HEK293 (cell line): Measurements from ENCODE around the gene SPDYE4.

ENCODE experiments used
- KLF10 ChIP-seq: fragments of 450-650 bp; IDR thresholded peaks from 2 replicates; pipeline ENCODE4 v1.5.1; 2018; ENCODE audit warnings: missing biosample characterization, mild to moderate bottlenecking, missing genetic modification characterization
- KLF16 ChIP-seq: fragments of 450-650 bp; formaldehyde crosslinking; IDR thresholded peaks from 2 replicates; pipeline ENCODE4 v1.5.1; 2017; ENCODE audit warnings: missing biosample characterization, missing genetic modification characterization
- YY1 ChIP-seq: fragments of 450-650 bp; formaldehyde crosslinking; IDR thresholded peaks from 2 replicates; pipeline ENCODE4 v1.5.1; 2018; ENCODE audit warnings: missing biosample characterization, missing genetic modification characterization
- ZNF174 ChIP-seq: fragments of 450-650 bp; formaldehyde crosslinking; IDR thresholded peaks from 2 replicates; pipeline ENCODE4 v1.5.0; 2017; ENCODE audit warnings: missing biosample characterization, mild to moderate bottlenecking, missing genetic modification characterization
- ZNF223 ChIP-seq: fragments of 450-650 bp; formaldehyde crosslinking; IDR thresholded peaks from 2 replicates; pipeline ENCODE4 v1.5.1; 2016; ENCODE audit warnings: missing biosample characterization, missing genetic modification characterization
- ZNF561 ChIP-seq: fragments of 450-650 bp; IDR thresholded peaks from 2 replicates; pipeline ENCODE4 v1.5.1; 2018; ENCODE audit warnings: missing biosample characterization, missing genetic modification characterization, borderline replicate concordance
- ZSCAN16 ChIP-seq: fragments of 450-650 bp; formaldehyde crosslinking; IDR thresholded peaks from 2 replicates; pipeline ENCODE4 v1.5.1; 2016; ENCODE audit warnings: missing biosample characterization, missing genetic modification characterization
- TF ChIP-seq, protein P1 (sequence below): fragments of 450-650 bp; formaldehyde crosslinking; IDR thresholded peaks from 2 replicates; pipeline ENCODE4 v1.5.1; 2016; ENCODE audit warnings: missing biosample characterization, missing genetic modification characterization
- TF ChIP-seq, protein P2 (sequence below): fragments of 450-650 bp; formaldehyde crosslinking; IDR thresholded peaks from 2 replicates; pipeline ENCODE4 v1.5.1; 2016; ENCODE audit warnings: missing biosample characterization, missing genetic modification characterization
- TF ChIP-seq, protein P3 (sequence below): fragments of 450-650 bp; formaldehyde crosslinking; IDR thresholded peaks from 2 replicates; pipeline ENCODE4 v1.5.1; 2017; ENCODE audit warnings: missing biosample characterization, missing genetic modification characterization
- TF ChIP-seq, protein P4 (sequence below): fragments of 450-650 bp; formaldehyde crosslinking; IDR thresholded peaks from 2 replicates; pipeline ENCODE4 v1.5.1; 2016; ENCODE audit warnings: missing biosample characterization, missing genetic modification characterization, borderline replicate concordance
- TF ChIP-seq, protein P5 (sequence below): fragments of 450-650 bp; formaldehyde crosslinking; IDR thresholded peaks from 2 replicates; pipeline ENCODE4 v1.5.1; 2016; ENCODE audit warnings: missing biosample characterization, missing genetic modification characterization
- TF ChIP-seq, protein P6 (sequence below): fragments of 450-650 bp; formaldehyde crosslinking; IDR thresholded peaks from 2 replicates; pipeline ENCODE4 v1.5.1; 2017; ENCODE audit warnings: missing biosample characterization, missing genetic modification characterization

- no peak for TF ChIP-seq YY1 (tag by site-specific recombination)
- no peak for TF ChIP-seq KLF10 (tag by site-specific recombination)
- TF ChIP-seq KLF16 (tag by site-specific recombination): no peak
- TF ChIP-seq, protein P1, sequence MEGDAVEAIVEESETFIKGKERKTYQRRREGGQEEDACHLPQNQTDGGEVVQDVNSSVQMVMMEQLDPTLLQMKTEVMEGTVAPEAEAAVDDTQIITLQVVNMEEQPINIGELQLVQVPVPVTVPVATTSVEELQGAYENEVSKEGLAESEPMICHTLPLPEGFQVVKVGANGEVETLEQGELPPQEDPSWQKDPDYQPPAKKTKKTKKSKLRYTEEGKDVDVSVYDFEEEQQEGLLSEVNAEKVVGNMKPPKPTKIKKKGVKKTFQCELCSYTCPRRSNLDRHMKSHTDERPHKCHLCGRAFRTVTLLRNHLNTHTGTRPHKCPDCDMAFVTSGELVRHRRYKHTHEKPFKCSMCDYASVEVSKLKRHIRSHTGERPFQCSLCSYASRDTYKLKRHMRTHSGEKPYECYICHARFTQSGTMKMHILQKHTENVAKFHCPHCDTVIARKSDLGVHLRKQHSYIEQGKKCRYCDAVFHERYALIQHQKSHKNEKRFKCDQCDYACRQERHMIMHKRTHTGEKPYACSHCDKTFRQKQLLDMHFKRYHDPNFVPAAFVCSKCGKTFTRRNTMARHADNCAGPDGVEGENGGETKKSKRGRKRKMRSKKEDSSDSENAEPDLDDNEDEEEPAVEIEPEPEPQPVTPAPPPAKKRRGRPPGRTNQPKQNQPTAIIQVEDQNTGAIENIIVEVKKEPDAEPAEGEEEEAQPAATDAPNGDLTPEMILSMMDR (tag by site-specific recombination): no peak
- TF ChIP-seq, protein P2, sequence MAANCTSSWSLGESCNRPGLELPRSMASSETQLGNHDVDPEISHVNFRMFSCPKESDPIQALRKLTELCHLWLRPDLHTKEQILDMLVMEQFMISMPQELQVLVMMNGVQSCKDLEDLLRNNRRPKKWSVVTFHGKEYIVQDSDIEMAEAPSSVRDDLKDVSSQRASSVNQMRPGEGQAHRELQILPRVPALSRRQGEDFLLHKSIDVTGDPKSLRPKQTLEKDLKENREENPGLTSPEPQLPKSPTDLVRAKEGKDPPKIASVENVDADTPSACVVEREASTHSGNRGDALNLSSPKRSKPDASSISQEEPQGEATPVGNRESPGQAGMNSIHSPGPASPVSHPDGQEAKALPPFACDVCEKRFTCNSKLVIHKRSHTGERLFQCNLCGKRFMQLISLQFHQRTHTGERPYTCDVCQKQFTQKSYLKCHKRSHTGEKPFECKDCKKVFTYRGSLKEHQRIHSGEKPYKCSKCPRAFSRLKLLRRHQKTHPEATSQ (tag by site-specific recombination): no peak
- no peak for TF ChIP-seq ZNF223 (tag by site-specific recombination)
- TF ChIP-seq, protein P3, sequence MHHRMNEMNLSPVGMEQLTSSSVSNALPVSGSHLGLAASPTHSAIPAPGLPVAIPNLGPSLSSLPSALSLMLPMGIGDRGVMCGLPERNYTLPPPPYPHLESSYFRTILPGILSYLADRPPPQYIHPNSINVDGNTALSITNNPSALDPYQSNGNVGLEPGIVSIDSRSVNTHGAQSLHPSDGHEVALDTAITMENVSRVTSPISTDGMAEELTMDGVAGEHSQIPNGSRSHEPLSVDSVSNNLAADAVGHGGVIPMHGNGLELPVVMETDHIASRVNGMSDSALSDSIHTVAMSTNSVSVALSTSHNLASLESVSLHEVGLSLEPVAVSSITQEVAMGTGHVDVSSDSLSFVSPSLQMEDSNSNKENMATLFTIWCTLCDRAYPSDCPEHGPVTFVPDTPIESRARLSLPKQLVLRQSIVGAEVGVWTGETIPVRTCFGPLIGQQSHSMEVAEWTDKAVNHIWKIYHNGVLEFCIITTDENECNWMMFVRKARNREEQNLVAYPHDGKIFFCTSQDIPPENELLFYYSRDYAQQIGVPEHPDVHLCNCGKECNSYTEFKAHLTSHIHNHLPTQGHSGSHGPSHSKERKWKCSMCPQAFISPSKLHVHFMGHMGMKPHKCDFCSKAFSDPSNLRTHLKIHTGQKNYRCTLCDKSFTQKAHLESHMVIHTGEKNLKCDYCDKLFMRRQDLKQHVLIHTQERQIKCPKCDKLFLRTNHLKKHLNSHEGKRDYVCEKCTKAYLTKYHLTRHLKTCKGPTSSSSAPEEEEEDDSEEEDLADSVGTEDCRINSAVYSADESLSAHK (tag by site-specific recombination): no peak
- TF ChIP-seq, protein P4, sequence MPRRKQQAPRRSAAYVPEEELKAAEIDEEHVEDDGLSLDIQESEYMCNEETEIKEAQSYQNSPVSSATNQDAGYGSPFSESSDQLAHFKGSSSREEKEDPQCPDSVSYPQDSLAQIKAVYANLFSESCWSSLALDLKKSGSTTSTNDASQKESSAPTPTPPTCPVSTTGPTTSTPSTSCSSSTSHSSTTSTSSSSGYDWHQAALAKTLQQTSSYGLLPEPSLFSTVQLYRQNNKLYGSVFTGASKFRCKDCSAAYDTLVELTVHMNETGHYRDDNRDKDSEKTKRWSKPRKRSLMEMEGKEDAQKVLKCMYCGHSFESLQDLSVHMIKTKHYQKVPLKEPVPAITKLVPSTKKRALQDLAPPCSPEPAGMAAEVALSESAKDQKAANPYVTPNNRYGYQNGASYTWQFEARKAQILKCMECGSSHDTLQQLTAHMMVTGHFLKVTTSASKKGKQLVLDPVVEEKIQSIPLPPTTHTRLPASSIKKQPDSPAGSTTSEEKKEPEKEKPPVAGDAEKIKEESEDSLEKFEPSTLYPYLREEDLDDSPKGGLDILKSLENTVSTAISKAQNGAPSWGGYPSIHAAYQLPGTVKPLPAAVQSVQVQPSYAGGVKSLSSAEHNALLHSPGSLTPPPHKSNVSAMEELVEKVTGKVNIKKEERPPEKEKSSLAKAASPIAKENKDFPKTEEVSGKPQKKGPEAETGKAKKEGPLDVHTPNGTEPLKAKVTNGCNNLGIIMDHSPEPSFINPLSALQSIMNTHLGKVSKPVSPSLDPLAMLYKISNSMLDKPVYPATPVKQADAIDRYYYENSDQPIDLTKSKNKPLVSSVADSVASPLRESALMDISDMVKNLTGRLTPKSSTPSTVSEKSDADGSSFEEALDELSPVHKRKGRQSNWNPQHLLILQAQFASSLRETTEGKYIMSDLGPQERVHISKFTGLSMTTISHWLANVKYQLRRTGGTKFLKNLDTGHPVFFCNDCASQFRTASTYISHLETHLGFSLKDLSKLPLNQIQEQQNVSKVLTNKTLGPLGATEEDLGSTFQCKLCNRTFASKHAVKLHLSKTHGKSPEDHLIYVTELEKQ: no peak
- TF ChIP-seq, protein P5, sequence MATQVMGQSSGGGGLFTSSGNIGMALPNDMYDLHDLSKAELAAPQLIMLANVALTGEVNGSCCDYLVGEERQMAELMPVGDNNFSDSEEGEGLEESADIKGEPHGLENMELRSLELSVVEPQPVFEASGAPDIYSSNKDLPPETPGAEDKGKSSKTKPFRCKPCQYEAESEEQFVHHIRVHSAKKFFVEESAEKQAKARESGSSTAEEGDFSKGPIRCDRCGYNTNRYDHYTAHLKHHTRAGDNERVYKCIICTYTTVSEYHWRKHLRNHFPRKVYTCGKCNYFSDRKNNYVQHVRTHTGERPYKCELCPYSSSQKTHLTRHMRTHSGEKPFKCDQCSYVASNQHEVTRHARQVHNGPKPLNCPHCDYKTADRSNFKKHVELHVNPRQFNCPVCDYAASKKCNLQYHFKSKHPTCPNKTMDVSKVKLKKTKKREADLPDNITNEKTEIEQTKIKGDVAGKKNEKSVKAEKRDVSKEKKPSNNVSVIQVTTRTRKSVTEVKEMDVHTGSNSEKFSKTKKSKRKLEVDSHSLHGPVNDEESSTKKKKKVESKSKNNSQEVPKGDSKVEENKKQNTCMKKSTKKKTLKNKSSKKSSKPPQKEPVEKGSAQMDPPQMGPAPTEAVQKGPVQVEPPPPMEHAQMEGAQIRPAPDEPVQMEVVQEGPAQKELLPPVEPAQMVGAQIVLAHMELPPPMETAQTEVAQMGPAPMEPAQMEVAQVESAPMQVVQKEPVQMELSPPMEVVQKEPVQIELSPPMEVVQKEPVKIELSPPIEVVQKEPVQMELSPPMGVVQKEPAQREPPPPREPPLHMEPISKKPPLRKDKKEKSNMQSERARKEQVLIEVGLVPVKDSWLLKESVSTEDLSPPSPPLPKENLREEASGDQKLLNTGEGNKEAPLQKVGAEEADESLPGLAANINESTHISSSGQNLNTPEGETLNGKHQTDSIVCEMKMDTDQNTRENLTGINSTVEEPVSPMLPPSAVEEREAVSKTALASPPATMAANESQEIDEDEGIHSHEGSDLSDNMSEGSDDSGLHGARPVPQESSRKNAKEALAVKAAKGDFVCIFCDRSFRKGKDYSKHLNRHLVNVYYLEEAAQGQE (tag by site-specific recombination): no peak
- TF ChIP-seq ZNF561 (tag by site-specific recombination): no peak
- TF ChIP-seq ZSCAN16 (tag by site-specific recombination): no peak
- TF ChIP-seq, protein P6, sequence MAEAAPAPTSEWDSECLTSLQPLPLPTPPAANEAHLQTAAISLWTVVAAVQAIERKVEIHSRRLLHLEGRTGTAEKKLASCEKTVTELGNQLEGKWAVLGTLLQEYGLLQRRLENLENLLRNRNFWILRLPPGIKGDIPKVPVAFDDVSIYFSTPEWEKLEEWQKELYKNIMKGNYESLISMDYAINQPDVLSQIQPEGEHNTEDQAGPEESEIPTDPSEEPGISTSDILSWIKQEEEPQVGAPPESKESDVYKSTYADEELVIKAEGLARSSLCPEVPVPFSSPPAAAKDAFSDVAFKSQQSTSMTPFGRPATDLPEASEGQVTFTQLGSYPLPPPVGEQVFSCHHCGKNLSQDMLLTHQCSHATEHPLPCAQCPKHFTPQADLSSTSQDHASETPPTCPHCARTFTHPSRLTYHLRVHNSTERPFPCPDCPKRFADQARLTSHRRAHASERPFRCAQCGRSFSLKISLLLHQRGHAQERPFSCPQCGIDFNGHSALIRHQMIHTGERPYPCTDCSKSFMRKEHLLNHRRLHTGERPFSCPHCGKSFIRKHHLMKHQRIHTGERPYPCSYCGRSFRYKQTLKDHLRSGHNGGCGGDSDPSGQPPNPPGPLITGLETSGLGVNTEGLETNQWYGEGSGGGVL (tag by site-specific recombination): no peak
- TF ChIP-seq ZNF174 (tag by site-specific recombination): no peak
These were observed 16.6 kb downstream of the SPDYE4 start for GRCh38 chr17:8741771-8742170.
